HL-60 (cell line): ENCODE measurements around the gene WDFY2.

ENCODE experiments used
- GABPA ChIP-seq: IDR thresholded peaks from 2 replicates; pipeline ENCODE4 v1.6.1; 2012; ENCODE audit warnings: low read depth
- POLR2AphosphoS5 ChIP-seq: IDR thresholded peaks from 2 replicates; pipeline ENCODE4 v1.6.1; 2012; ENCODE audit warnings: low read depth
- TF ChIP-seq, protein P1 (sequence below): IDR thresholded peaks from one replicate; pipeline ENCODE4 v1.5.1; 2011; ENCODE audit warnings: low read length, control low read depth, inconsistent platforms; ENCODE audit not compliant: insufficient read depth
- TF ChIP-seq, protein P2 (sequence below): IDR thresholded peaks from 2 replicates; pipeline ENCODE4 v1.6.1; 2012; ENCODE audit warnings: low read depth; ENCODE audit not compliant: insufficient replicate concordance

DNA sequence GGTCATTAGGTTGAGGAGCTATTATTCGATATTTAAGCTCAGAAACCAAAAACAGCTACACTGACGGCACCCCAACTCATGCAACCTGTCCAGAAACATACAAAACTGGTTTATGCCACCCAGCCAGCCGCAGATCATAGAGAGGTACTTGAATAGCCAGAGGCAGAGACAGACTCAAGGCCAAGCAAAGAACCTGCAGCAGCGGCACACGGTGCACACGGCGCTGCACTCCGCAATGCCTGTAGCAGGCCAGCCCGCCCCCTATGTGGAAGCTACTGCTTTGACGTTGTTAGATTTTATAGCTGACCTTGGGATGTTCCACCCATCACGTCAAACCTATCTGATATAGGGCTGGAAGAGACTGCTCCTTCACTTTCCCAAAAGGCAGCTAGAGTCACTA is 231.6 kb downstream of the WDFY2 start:
- TF ChIP-seq, protein P1, sequence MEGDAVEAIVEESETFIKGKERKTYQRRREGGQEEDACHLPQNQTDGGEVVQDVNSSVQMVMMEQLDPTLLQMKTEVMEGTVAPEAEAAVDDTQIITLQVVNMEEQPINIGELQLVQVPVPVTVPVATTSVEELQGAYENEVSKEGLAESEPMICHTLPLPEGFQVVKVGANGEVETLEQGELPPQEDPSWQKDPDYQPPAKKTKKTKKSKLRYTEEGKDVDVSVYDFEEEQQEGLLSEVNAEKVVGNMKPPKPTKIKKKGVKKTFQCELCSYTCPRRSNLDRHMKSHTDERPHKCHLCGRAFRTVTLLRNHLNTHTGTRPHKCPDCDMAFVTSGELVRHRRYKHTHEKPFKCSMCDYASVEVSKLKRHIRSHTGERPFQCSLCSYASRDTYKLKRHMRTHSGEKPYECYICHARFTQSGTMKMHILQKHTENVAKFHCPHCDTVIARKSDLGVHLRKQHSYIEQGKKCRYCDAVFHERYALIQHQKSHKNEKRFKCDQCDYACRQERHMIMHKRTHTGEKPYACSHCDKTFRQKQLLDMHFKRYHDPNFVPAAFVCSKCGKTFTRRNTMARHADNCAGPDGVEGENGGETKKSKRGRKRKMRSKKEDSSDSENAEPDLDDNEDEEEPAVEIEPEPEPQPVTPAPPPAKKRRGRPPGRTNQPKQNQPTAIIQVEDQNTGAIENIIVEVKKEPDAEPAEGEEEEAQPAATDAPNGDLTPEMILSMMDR, result no peak
- TF ChIP-seq GABPA (no peak), POLR2AphosphoS5 (no peak)
- TF ChIP-seq, protein P2, sequence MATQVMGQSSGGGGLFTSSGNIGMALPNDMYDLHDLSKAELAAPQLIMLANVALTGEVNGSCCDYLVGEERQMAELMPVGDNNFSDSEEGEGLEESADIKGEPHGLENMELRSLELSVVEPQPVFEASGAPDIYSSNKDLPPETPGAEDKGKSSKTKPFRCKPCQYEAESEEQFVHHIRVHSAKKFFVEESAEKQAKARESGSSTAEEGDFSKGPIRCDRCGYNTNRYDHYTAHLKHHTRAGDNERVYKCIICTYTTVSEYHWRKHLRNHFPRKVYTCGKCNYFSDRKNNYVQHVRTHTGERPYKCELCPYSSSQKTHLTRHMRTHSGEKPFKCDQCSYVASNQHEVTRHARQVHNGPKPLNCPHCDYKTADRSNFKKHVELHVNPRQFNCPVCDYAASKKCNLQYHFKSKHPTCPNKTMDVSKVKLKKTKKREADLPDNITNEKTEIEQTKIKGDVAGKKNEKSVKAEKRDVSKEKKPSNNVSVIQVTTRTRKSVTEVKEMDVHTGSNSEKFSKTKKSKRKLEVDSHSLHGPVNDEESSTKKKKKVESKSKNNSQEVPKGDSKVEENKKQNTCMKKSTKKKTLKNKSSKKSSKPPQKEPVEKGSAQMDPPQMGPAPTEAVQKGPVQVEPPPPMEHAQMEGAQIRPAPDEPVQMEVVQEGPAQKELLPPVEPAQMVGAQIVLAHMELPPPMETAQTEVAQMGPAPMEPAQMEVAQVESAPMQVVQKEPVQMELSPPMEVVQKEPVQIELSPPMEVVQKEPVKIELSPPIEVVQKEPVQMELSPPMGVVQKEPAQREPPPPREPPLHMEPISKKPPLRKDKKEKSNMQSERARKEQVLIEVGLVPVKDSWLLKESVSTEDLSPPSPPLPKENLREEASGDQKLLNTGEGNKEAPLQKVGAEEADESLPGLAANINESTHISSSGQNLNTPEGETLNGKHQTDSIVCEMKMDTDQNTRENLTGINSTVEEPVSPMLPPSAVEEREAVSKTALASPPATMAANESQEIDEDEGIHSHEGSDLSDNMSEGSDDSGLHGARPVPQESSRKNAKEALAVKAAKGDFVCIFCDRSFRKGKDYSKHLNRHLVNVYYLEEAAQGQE, result no peak
